ENCODE data around the gene ITGA11. TPM values are rescaled to one million over a fixed set of nuclear protein-coding genes. Genes with fewer than 3 reads are reported as not detected.
A peak's percentile ranks its signal among the peaks of the same experiment; 100 is the strongest.

The ITGA11 gene
- total RNA-seq, 1 donor from 2014 or later: 6.3 TPM

DNA sequence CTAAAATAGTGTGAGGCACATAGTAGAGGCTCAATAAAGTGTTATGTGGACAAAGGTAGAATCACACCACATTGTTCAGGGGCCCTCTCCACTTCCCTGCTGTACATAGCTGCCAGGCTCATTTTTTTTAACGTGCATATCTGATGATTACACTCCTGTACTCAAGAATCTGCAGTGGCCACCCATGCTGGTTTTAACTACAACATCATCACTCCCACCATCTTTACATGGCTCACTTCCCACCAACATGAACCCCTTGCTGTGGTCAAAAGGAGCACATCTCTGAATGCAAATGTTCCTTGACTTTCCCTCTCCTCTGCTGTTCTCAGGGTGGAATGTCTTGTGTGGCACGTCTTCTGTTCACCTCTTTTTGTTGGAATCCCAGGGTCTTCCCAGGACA, 77.7 kb downstream of the ITGA11 start:
- no peak for DNase-seq (ENCODE audit: low read depth in 2 of 2)

DNA sequence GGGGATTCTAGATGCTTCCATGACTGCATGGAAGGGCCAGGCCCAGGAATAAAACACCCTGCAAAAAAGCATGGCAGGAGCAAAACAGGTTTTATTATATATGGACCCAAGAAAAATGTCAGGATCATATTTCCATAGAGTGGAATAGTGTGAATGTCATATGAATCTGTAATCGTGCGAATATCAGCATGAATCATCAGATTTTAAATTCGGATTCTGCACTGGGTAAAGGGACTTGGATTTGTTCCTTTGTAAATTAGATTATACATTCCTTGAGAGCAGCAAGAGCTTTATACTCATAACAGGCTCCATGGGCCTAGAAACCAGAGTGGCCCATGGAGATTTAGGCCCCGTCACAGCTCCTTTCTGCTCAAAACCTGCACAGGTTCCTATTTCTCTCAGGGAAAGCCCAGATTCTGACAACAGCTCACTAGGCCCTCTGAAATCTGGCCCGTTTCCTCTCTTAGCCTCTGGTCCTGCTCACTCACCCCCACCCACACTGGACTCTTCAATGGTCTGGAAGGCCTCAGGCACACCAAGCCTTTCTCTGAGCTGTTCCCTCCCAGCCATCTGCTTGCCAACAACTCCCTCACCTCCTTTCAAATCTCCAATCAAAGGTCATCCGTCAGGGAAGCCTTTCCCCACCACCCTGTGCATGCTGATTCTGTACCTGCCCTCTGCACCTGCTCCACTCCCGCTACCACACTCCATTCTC, 78.4 kb downstream of the ITGA11 start:
- DNase-seq (ENCODE audit: low read depth in 2 of 2): no peak

DNA sequence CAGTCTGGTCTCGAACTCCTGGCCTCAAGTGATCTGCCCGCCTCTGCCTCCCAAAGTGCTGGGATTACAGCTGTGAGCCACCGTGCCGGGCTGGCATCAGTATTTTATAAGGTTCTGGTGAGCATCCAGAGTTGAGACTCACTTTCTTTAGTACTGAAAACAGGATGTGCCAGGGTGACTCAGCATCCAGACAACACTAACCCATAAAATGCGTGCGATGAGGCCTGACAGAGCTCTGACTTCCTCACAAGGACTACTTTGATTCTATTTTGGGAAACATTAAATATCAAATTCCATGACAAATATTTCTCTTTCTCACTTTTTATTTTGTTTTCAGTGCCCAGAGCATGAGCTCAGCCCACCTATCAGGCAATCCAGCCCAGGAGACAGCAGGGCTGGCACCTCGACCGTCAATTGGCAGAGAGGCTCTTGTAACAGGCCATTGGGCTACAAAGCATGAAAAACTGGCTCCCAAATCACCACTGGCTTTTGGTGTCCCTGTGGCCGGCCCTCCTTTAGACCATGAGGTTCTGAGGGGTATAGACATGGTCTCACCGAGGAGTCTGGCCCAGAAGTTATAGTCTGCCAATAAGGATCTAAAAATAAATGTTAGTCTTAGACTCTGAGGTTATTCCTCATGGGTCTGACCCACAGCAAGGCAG, 79.4 kb downstream of the ITGA11 start:
- DNase-seq (ENCODE audit: low read depth in 2 of 2): peak; percentile 89 to 98

DNA sequence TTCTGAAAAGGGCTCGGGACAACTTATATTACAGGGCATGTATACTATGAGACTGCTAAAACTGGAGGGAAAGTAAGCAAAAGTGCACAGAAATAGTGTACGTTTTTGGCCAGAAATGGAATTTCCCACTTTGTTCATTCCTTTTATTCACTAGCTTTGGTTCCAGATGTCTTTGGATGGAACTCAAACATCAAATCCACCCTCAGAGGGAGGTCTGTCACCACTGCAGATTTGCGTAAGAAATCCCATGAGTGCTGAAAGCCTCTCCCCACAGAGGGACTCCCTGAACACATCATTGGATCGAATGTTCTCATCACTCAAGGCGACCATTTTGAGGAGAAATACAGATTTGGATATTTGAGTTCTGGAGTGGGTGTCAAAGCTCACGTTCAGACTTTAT, 82.8 kb downstream of the ITGA11 start:
- DNase-seq (ENCODE audit: low read depth in 2 of 2): no peak

DNA sequence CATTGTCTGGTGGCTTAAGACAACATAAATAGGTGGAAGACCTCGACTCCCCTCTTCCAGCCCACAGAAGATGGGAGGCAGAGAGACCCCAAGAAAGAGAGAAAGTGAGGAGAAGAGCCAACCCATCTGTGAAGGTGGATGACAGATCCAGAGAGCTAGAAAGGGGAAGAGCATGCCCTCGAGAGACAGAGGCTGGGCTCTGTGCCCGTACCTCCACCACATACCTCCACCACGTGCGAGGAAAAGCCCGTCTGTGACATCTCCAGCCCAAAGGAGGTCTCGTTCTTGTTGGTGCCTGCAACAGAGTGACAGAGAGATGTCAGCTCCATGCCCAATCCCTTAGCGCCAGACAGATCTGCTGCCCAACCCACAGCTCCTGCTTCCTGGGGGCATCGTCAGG, 83.4 kb downstream of the ITGA11 start:
- no peak for DNase-seq (ENCODE audit: low read depth in 2 of 2)

DNA sequence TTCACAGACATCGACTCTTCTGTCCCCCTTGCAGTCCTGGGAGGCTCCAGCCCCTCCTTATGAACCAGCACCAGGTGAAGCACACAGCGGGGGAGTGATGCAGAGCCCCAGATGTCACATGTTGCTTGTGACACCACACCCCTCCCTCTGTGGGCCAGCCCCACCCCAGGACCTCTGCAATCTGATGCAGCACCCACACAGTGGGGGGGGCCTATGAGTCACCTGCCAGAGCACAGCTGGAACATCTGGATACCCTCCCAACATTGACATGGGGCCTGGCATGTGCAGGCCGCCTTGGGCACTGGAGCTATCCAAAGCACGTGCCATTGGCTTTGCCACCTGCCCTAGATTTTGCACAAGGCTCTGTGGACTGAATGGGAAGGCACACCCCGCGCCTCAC, 83.9 kb downstream of the ITGA11 start:
- DNase-seq (ENCODE audit: low read depth in 2 of 2): no peak

DNA sequence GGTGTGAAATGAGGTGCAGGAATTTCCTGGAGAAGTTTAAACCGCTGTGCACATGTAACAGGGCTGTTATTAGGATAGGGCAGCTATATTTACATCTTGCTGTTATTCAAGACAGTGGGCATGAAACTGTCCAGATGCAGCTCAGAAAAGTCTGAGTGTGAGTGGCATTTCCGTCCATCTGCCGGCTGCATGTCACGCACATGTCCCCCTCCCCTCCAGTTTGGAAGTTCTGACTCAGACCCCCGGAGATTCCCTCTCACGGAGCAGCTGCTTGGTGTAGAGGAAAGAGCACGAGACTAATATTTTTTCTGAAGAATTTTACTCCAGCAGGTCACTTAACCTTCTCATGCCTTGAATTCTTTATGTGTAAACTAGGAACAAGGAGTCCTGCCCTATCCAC, 84.6 kb downstream of the ITGA11 start:
- DNase-seq (ENCODE audit: low read depth in 2 of 2): peak; percentile 41 to 82

DNA sequence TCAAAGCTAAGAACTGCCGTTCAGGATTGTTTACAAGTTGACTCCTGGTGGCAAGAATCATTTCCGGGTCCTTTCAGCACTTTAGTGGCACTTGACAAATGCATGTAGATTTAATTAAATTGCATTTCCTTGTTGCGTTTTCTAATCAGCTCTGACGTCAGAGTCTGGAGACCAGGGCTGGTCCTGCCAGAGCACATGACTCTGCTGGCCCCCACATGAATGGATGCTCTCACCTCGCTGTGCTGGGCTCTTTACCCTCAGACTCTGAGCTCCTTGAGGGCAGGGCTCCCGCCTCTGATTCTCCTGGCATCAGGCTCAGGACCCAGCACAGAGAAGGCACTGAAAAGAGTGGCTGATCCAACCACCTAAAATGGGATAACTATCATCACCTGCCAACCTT, 85.0 kb downstream of the ITGA11 start:
- peak in 1 of 2 donors; percentile 49 for DNase-seq (ENCODE audit: low read depth in 2 of 2)

DNA sequence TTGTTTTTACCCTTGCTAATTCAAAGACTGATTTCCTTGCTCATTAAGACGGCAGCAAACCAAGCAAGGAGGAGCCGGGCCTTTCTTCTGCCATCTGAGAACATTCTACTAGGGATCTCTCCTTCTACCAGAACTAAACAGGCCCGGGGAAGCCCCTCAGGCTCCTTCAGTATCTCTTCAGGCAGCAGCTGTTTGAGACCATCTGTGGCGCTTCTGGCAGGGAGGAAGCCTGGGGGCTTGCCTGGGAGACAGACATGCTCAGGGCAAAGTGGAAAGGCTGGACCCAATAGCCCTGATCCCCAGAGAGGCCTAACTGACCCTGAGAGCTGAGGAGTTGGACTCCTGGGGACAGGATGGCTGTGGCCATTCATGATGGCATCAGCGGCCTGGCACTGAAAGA, 86.5 kb downstream of the ITGA11 start:
- no peak for DNase-seq (ENCODE audit: low read depth in 2 of 2)

DNA sequence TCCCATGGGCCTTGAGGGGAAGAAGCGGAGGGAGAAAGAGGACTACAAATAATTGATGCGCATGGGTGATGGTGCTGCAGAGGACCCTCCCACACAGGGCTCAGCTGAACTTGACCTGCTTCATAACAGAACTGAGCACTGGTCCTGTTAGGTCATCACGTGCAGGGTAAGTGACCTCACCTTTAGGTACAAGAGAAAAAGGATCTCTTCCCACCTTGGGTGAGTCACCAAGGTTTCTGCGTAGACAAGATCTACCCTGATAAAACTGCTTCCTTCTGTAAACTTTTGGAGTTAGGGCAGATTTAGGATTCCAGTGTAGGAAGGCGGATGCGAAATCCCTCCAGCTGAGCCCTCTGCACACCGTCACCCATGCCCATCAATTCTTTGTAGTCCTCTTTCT, 87.4 kb downstream of the ITGA11 start:
- DNase-seq (ENCODE audit: low read depth in 2 of 2): no peak

DNA sequence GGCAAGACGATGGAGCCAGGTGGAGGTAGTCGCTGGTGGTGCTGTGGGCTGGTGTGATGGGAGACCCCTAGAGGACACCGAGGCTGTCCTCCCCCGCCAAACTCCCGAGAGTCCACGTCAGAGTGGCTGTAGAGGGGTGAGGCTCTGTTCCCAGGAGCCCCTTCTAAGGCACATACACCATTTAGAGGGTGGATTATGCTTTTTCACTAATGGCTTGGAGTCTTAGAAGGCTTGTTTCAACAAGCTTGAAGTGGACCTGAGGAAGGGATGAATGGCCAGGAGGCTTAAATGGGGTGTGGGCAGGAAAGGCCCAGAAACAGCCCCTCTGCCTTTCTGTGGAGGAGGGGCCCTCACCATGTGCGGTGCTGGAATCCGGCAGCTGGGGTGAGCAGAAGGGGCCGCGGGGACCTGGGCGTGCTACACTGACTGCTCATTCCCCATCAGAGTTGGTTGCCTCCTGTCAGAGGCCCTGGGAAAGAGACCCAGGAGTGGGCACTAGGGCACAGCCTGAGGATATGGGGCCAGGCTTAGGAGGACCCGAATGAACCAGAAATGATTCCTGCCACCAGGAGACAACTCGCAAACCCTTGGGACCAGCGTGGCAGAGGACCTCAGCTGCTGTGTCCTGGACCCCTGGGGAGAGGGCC, 88.3 kb downstream of the ITGA11 start:
- no peak for DNase-seq (ENCODE audit: low read depth in 2 of 2)

DNA sequence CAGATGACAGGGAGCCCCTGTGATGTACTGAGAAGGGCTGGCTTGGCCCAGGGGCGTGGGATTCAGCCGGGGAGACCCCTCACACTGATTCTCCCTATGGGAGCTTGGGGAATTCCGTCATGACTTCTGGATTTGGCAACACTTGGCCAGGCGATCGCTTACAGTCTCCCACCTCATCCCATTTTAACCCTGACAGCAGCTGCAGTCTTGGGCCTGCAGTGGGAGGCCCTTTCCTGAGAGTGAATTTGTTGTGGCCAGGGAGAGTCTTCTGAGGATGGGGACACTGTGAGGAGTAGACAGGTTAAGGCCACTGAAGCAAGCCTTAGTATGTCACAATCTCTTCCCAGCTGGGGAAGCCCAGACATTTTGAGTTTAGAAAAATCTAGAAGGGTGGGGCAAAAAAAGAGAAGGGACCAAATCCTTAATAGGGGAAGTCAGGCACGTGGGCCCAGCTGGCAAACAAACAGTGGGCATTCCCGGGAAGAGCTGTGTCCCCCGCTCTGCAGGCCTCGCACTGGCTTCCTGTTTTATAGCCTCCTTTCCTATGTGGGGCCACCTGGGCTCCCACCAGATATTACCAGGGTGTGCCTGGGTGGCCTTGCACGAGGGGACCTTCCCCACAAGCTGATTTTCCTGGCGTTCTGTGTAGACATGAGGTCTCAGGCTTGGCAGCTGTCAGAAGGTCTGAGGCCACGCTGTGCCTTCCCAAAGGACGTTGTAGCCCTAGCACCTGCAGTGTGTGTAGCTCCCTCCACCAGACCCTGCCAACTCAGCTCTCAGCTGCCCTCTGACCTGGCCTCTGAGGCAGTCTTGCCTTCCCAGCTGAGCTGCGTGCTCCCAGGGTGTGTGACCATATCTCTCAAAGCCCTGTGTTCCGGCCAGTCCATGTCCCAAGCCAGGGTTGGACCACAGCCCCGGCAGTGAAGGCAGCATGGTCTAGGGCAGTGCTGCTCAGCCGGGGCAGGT, 89.9 kb downstream of the ITGA11 start:
- DNase-seq (ENCODE audit: low read depth in 2 of 2): peak; percentile 26 to 32

DNA sequence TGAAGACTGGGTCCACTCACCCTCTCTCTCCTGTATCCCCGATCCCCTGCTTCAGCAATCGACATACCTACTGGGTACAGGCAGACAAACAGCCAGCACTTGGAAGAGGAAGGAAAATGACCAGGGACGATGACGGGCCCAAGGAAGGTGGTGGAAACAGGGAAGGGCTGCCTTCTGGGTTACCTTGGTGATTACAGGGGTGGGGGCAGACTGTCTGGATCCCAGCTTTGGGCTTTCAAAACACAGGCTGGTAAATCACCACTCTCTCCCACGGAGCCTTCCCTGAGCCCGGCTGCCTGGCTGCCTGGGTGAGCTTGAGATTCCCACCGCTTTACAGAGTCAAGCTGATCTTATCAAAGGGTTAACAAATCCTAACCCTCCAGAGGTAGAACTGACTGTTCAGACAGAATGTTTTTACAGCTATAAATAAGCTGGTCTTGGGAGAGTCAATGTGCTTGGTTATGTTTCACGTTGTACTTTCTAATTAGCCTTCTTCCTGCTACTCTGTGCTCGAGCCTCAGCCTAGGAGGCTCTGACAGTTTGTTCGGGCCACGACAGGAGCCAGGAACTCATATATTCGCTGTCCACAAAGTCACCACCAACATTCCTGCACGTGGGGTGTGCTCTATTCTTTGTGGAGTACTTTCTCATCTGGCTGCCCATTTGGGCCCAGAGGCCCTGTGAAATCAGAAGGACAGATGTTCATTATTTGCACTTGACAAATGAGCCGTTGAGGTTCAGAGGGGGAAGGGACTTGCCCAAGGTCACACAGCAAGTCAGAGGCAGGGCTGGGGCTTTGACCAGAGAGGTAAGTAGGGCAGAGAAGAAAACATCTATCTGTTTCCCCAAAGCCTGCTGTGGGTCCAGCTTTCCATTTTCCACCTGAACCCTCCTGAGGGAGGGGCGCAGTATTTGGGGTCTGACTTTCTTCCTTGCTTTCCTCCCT, 91.0 kb downstream of the ITGA11 start:
- DNase-seq (ENCODE audit: low read depth in 2 of 2): peak in 1 of 2 donors; percentile 51

DNA sequence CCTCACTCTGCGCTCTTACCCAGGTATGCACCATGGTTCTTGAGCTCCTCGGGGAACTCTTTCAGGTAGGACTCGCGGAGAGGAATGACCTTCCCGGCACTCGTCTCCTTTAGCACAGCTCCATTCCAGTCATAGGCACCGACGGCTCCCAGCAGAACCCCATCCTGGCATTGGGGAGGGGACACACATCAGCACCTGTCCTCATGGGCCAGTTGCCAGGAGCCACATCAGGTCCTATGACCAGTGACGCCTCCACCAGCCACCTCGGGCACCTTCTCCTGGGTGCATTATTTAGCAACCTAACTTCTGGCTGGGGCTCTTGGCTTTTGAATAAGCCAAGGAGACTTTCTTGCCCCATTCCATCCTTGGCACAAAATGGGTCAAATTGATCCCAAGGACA, 92.5 kb downstream of the ITGA11 start:
- DNase-seq (ENCODE audit: low read depth in 2 of 2): no peak

DNA sequence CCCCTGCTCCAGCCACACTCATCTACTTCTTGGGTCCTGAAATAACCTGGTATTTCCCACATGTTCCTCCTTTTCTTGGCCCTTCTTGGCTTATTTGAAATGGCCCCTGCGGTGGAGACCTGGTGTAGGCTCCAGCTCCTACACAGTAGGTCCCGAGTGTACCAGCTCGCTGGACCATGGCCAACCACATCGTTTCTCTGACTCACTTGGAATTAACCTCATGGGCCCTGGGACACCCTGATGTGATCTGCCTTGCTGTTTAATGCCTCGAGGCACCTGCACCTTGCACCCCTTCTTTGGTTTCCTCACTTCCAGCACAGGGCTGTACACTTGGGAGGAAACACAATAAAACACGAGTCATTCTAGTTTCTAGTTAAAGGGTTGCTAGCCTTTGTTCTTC, 94.1 kb downstream of the ITGA11 start:
- peak in 1 of 2 donors; percentile 17 for DNase-seq (ENCODE audit: low read depth in 2 of 2)

DNA sequence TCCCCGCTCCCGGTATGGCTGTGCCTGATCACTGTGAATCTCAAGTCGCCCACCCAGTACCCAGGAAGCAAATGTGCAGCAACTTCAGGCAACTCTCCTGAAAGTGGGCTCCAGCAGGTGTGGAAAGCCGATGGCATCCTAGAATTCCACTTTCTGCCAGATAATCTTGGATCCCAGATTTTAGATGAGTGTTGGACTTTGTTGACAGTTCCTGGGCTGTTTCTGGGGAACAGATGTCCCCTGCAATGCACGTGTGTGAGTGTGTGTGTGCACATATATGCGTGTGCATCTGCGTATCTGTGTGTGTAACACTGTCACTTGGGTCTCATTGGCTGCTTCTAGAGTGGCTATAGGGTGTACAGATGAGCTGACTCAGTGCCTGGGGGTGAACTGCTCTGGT, 95.4 kb downstream of the ITGA11 start:
- DNase-seq (ENCODE audit: low read depth in 2 of 2): no peak

DNA sequence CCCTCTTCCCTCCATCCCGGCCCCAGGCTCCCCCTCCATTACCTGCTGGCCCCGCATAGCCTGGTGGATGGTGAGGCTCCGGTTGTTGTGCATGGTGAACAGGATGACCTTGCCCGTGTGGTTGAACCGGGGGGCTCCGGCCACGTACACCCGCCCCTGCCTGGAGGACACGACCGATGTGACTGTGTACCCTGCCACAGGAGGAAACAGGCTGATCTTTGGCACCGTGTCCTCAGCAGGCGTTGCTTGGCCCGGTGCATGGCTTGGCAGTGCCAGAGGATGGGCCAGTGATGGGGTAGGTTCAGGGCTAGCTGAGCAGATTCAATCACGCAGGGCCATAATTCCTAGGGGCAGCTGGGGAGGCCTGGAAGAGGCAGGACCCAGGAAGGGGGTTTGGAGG, 96.3 kb downstream of the ITGA11 start:
- no peak for DNase-seq (ENCODE audit: low read depth in 2 of 2)

DNA sequence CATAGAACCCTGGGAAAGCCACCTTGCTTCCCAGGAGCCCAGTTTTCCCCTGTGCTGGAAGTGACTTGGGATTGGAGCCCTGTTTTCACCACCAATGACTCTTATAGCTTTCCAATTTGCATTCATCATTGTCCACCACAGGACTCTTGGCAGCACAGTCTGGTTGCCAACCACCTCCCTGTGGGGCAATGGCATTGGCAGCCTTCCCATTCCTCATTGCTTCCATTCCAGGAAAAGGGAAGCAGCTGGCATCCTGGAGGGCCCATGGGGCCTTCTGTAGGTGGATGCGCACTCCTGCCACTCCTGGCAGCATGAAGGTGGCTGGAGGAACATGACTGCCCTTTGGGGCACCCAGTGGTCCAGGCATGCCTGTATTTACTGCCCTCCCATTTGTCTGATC, 96.7 kb downstream of the ITGA11 start:
- peak in 1 of 2 donors; percentile 57 for DNase-seq (ENCODE audit: low read depth in 2 of 2)

DNA sequence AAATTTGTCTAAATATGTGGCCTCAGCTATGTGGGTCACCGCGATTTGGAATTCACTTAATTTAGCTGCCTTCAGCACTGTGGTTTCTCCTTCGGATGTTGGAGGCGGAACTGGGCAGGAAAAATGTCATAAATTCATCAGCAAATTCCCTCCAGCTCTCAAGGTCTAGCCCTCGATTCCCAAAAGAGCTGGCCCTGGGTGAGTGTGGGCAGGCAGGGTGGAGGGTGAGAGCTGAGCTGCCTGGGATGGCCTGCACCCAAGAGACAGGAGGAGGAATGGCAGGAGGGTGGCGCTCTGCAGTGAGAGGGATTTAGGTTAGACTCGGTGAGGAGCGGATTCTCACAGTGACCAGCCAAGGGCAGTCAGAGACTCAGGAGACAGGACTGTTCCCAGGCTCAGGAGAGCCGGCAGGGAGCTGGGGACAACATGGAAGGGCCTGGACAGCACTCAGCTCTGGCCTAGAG, 97.3 kb downstream of the ITGA11 start:
- no peak for DNase-seq (ENCODE audit: low read depth in 2 of 2)

DNA sequence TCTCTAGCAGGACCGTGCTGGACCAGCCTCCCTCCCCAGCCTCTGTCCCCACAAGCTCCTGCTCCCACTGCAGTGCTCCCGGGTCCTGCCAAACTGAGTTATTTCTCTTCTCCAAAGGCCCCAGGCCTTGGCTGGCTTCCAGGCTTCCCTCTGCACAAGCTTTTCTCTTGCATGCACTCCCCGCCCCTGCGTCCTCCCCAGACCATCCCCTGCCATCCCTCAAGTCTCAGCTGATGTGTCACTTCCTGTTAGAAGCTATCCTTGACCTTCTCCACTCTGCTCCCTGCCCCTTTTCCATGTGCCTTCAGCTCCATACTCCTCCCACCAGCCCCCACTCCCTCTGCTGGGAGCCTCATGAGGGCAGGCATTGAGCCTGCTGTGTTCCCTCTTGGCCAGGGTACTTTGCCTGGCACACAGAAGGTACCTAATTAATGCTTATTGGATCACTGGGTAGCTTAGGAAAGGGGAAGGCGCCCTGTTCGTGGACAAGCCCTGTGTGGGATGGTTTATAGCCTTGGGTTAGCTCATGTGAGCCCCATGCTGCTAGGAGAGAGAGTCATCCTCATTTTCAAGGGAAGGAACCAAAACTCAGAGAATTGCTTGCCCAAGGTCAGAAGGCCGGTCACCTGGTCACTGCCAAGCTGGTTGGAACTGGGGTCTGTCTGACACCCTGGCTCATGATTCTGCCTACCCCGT, 98.0 kb downstream of the ITGA11 start:
- peak in 1 of 2 donors; percentile 57 for DNase-seq (ENCODE audit: low read depth in 2 of 2)
